ENCODE data around the gene SERPINB8.

DNA sequence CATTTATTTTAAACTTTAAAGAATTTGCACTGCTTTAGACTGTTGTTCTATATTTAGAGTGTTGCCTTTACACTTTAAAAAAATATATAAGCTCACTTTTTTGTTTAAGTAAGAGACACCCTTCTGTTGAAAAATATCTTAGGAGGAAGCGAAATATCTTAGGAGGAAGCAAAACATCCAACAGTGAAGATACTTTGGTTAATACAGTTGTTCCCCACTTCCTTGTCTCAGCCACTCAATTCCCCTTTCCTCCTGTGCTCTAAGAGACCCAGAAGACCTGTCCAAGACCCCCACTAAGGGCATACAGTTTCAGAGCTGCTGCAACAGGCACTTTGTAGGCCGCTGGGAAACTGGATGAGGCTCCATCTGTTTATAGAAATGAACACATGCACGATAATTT lies 5.7 kb downstream of the SERPINB8 start:
- TF ChIP-seq TAF1 (IDR thresholded peaks at IDR 0.05; ENCODE audit: borderline replicate concordance, low read depth, low read length) (no peak), POLR2AphosphoS5 (IDR thresholded peaks at IDR 0.05; ENCODE audit: low read depth, low read length) (no peak)
